Mucosa of rectum (tissue), 2 donors: ENCODE data around the gene AGMO.

Experiments
- H3K27ac ChIP-seq, 2 donors: one replicate each; pipeline ENCODE4 v1.7.0; 2013; ENCODE audit warnings: inconsistent platforms in 2 of 2, low read depth in 2 of 2, low read length in 2 of 2
- H3K27me3 ChIP-seq, 2 donors: one replicate each; pipeline ENCODE4 v1.7.0; 2013; ENCODE audit warnings: low read length in 2 of 2; ENCODE audit not compliant: control insufficient read depth in 2 of 2, insufficient read depth in 2 of 2
- H3K36me3 ChIP-seq, 2 donors: one replicate each; pipeline ENCODE4 v1.7.0; 2013; ENCODE audit warnings: low read length in 2 of 2; ENCODE audit not compliant: control insufficient read depth in 2 of 2, insufficient read depth in 2 of 2
- H3K4me1 ChIP-seq, 2 donors: one replicate each; pipeline ENCODE4 v1.7.0; 2013; ENCODE audit warnings: low read length in 2 of 2, mild to moderate bottlenecking in 1 of 2; ENCODE audit not compliant: control insufficient read depth in 2 of 2, insufficient read depth in 2 of 2
- H3K4me3 ChIP-seq, 2 donors: one replicate each; pipeline ENCODE4 v1.7.0; 2013; ENCODE audit warnings: low read length in 2 of 2
- H3K9ac ChIP-seq, 2 donors: one replicate each; pipeline ENCODE4 v1.7.0; 2013; ENCODE audit warnings: low read length in 2 of 2, low read depth in 1 of 2, mild to moderate bottlenecking in 1 of 2
- H3K9me3 ChIP-seq, 2 donors: one replicate each; pipeline ENCODE4 v1.7.0; 2013; ENCODE audit warnings: low read length in 2 of 2; ENCODE audit not compliant: control insufficient read depth in 2 of 2
- donor health status: healthy.
- donor health status: Normal muscosa, but diverticular disease.

AGMO gene

GRCh38 chr7:15335390-15335789, 226.4 kb downstream of the AGMO start:
- peaks cover 0 to 2% of the 10 kb centered on the region in 2 donors for H3K9me3 ChIP-seq
- no peaks in the 10 kb centered on the region for H3K4me1 ChIP-seq
- no peaks in the 10 kb centered on the region for H3K36me3 ChIP-seq

GRCh38 chr7:15334536-15335263, 227.1 kb downstream of the AGMO start:
- H3K27ac ChIP-seq: no peak overlapping the region
- no peak overlapping the region for H3K9ac ChIP-seq
- H3K4me3 ChIP-seq: no peak overlapping the region
- peaks cover 0 to 2% of the 10 kb centered on the region in 2 donors for H3K9me3 ChIP-seq
- H3K4me1 ChIP-seq: no peaks in the 10 kb centered on the region
- no peaks in the 10 kb centered on the region for H3K36me3 ChIP-seq
- H3K27me3 ChIP-seq: no peaks in the 10 kb centered on the region

More at GRCh38 chr7:15335390-15335789, 226.4 kb downstream of the AGMO start:
- no peaks in the 10 kb centered on the region for H3K27me3 ChIP-seq
- no peak overlapping the region for H3K9ac ChIP-seq
- no peak overlapping the region for H3K4me3 ChIP-seq
- no peak overlapping the region for H3K27ac ChIP-seq

DNA sequence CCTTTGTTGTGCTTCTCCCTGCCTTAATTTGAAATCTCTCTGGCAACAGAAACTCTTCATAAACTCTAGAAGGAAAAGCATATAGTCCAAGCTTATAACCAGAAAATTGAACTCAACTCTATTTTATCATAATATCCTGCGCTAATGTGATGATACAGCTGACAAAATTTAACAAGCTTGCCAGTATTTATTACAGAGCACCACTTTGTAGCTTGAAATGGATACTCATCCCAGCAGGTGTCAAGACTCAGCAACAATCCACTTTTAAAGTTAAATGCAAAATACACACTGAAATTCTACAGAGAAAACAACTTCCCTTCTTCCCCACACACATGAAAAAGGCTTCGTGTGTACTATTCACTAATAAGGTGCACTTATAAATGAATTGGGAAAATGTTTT, 228.9 kb downstream of the AGMO start:
- Histone ChIP-seq H3K27ac (no peak overlapping the region), H3K4me3 (no peak overlapping the region), H3K9ac (no peak overlapping the region), H3K36me3 (no peaks in the 10 kb centered on the region), H3K9me3 (no peaks in the 10 kb centered on the region), H3K27me3 (no peaks in the 10 kb centered on the region), H3K4me1 (no peaks in the 10 kb centered on the region)

- Histone ChIP-seq H3K4me1 (no peaks in the 10 kb centered on the region), H3K9me3 (no peaks in the 10 kb centered on the region), H3K27ac (no peak overlapping the region)
These were observed 230.9 kb downstream of the AGMO start for GRCh38 chr7:15330943-15331342.

GRCh38 chr7:15327001-15327400, 234.8 kb downstream of the AGMO start:
- H3K9me3 ChIP-seq: no peaks in the 10 kb centered on the region
- no peak overlapping the region for H3K4me3 ChIP-seq
- H3K27ac ChIP-seq: no peak overlapping the region
- H3K36me3 ChIP-seq: no peaks in the 10 kb centered on the region
- H3K27me3 ChIP-seq: no peaks in the 10 kb centered on the region
- no peaks in the 10 kb centered on the region for H3K4me1 ChIP-seq
- H3K9ac ChIP-seq: no peak overlapping the region

More at GRCh38 chr7:15330943-15331342, 230.9 kb downstream of the AGMO start:
- no peak overlapping the region for H3K9ac ChIP-seq
- no peaks in the 10 kb centered on the region for H3K36me3 ChIP-seq
- H3K4me3 ChIP-seq: no peak overlapping the region
- no peaks in the 10 kb centered on the region for H3K27me3 ChIP-seq

DNA sequence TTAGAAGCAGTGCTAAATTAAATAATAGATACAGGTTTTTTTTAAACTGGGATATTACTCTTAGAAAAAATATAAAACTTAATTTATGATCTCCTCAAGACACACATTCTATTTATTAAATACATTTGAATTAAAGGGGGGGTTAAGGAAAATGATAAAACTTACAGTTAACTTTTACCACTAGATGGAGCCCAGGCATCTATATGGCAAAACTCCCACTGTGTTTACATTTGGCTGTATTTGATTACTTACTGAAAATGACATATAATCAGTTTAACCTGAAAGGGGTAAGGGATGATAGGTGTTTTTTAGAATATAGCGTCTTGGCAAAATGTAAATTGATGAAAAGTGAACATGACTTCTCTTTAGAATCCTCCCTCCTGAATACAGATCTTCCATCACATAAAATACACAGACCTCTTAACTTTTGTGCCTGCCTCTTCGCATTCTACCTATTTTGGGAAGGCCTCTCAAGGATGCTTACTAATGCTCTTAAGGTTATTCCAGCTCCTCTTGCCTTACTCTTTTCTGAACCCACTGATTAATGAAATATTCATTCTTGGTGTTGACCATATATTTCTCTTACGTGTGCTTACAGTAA, 235.7 kb downstream of the AGMO start:
- H3K27me3 ChIP-seq: no peaks in the 10 kb centered on the region
- no peak overlapping the region for H3K4me3 ChIP-seq
- no peak overlapping the region for H3K27ac ChIP-seq
- H3K4me1 ChIP-seq: no peaks in the 10 kb centered on the region
- no peaks in the 10 kb centered on the region for H3K9me3 ChIP-seq
- H3K36me3 ChIP-seq: no peaks in the 10 kb centered on the region
- no peak overlapping the region for H3K9ac ChIP-seq

DNA sequence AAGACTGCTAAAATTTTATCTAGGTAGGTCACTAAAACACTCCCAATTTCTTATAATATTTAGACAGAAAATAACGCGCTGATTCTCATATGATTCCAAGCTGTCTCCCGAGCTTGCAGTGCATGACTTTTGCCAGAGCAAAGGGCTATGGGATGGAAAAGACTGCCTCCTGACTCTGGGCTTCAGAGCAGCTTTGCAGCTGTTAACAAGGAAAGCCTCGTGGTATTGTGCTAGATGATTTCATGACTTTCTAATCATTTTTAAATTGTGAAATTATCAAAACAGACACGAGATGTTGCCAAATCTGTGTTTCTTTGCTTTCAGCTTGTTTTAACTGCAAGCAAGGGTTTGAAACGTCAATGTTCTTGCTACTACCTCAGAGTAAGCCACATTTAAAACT, 238.3 kb downstream of the AGMO start:
- no peaks in the 10 kb centered on the region for H3K9me3 ChIP-seq
- no peaks in the 10 kb centered on the region for H3K27me3 ChIP-seq
- H3K4me3 ChIP-seq: no peak overlapping the region
- H3K9ac ChIP-seq: no peak overlapping the region
- no peaks in the 10 kb centered on the region for H3K4me1 ChIP-seq
- no peaks in the 10 kb centered on the region for H3K36me3 ChIP-seq
- no peak overlapping the region for H3K27ac ChIP-seq

GRCh38 chr7:15317215-15317614, 244.6 kb downstream of the AGMO start:
- no peaks in the 10 kb centered on the region for H3K36me3 ChIP-seq
- no peak overlapping the region for H3K9ac ChIP-seq
- no peaks in the 10 kb centered on the region for H3K27me3 ChIP-seq
- H3K4me3 ChIP-seq: no peak overlapping the region
- no peaks in the 10 kb centered on the region for H3K9me3 ChIP-seq
- H3K4me1 ChIP-seq: no peaks in the 10 kb centered on the region
- H3K27ac ChIP-seq: no peak overlapping the region

- H3K9ac ChIP-seq: no peak overlapping the region
- no peaks in the 10 kb centered on the region for H3K4me1 ChIP-seq
- H3K4me3 ChIP-seq: no peak overlapping the region
- H3K27me3 ChIP-seq: no peaks in the 10 kb centered on the region
- H3K27ac ChIP-seq: no peak overlapping the region
- H3K9me3 ChIP-seq: no peaks in the 10 kb centered on the region
- no peaks in the 10 kb centered on the region for H3K36me3 ChIP-seq
These were observed 246.1 kb downstream of the AGMO start for GRCh38 chr7:15315678-15316077.

GRCh38 chr7:15314922-15315321, 246.9 kb downstream of the AGMO start:
- H3K4me1 ChIP-seq: no peaks in the 10 kb centered on the region
- H3K4me3 ChIP-seq: no peak overlapping the region
- no peak overlapping the region for H3K27ac ChIP-seq
- no peak overlapping the region for H3K9ac ChIP-seq
- no peaks in the 10 kb centered on the region for H3K27me3 ChIP-seq
- no peaks in the 10 kb centered on the region for H3K36me3 ChIP-seq
- H3K9me3 ChIP-seq: no peaks in the 10 kb centered on the region
